GM23338 (cell line): ENCODE measurements around the gene SMARCE1. TPM values are rescaled to one million over a fixed set of nuclear protein-coding genes. Genes with fewer than 3 reads are reported as not detected.

ENCODE experiments used
- ATAC-seq: fragments of 200-7000 bp; cut with Tn5 transposase; 3 replicates; pipeline ENCODE4 v1.9.1; 2020
- DNase-seq: peaks from one replicate; pipeline ENCODE4 v3.0.0-alpha.2; 2015; ENCODE audit warnings: low spot score
- H2AFZ ChIP-seq: fragments of 200-600 bp; sonication (generic); 2 replicates; pipeline ENCODE4 v1.8.0; 2016; ENCODE audit warnings: antibody characterized with exemption, mild to moderate bottlenecking, moderate library complexity
- H3F3A ChIP-seq: fragments of 200-600 bp; sonication (generic); replicated peaks from 2 replicates; pipeline ENCODE4 v1.8.0; 2017; ENCODE audit warnings: antibody characterized with exemption, mixed run types, low read depth
- H3K27ac ChIP-seq: fragments of 200-600 bp; sonication (generic); 2 replicates; pipeline ENCODE4 v1.6.1; 2016; ENCODE audit warnings: low read depth
- H3K27me3 ChIP-seq: fragments of 200-600 bp; sonication (generic); 2 replicates; pipeline ENCODE4 v1.8.0; 2016; ENCODE audit warnings: mild to moderate bottlenecking, mixed run types, moderate library complexity; ENCODE audit not compliant: insufficient read depth
- H3K36me3 ChIP-seq: fragments of 200-600 bp; sonication (generic); 2 replicates; pipeline ENCODE4 v1.8.0; 2016; ENCODE audit warnings: mild to moderate bottlenecking; ENCODE audit not compliant: insufficient read depth
- H3K4me1 ChIP-seq: fragments of 200-600 bp; sonication (generic); 2 replicates; pipeline ENCODE4 v1.8.0; 2016; ENCODE audit warnings: mild to moderate bottlenecking, moderate library complexity; ENCODE audit not compliant: insufficient read depth
- H3K4me2 ChIP-seq: fragments of 200-600 bp; sonication (generic); 2 replicates; pipeline ENCODE4 v1.7.1; 2017; ENCODE audit warnings: mixed run types
- H3K4me3 ChIP-seq: fragments of 200-600 bp; sonication (generic); 2 replicates; pipeline ENCODE4 v1.6.1; 2016; ENCODE audit warnings: mixed run types
- H3K79me2 ChIP-seq: fragments of 200-600 bp; sonication (generic); replicated peaks from 2 replicates; pipeline ENCODE4 v1.8.0; 2017; ENCODE audit warnings: mild to moderate bottlenecking; ENCODE audit not compliant: insufficient read depth
- H3K9me2 ChIP-seq: fragments of 200-600 bp; sonication (generic); 2 replicates; pipeline ENCODE4 v1.8.0; 2017; ENCODE audit not compliant: insufficient read depth
- H4K20me1 ChIP-seq: fragments of 200-600 bp; sonication (generic); replicated peaks from 2 replicates; pipeline ENCODE4 v1.8.0; 2017; ENCODE audit warnings: mild to moderate bottlenecking; ENCODE audit not compliant: insufficient read depth
- H3K27ac Mint-ChIP-seq: 2 replicates; pipeline ENCODE4 v1.8.0; 2020; ENCODE audit warnings: inconsistent platforms, mild to moderate bottlenecking, moderate library complexity, mixed read lengths
- H3K27me3 Mint-ChIP-seq: 3 replicates; pipeline ENCODE4 v1.8.0; 2022; ENCODE audit warnings: low read depth, mild to moderate bottlenecking, moderate library complexity, mixed read lengths, inconsistent platforms; ENCODE audit not compliant: insufficient read depth, poor library complexity
- H3K36me3 Mint-ChIP-seq: 3 replicates; pipeline ENCODE4 v1.8.0; 2021; ENCODE audit warnings: low read depth, mild to moderate bottlenecking, inconsistent platforms, moderate library complexity, mixed read lengths
- H3K4me1 Mint-ChIP-seq: 3 replicates; pipeline ENCODE4 v1.8.0; 2020; ENCODE audit warnings: mild to moderate bottlenecking, inconsistent platforms, mixed read lengths
- H3K4me3 Mint-ChIP-seq: 3 replicates; pipeline ENCODE4 v1.8.0; 2021; ENCODE audit warnings: moderate library complexity, mild to moderate bottlenecking, inconsistent platforms, mixed read lengths
- H3K9me3 Mint-ChIP-seq: 3 replicates; pipeline ENCODE4 v1.8.0; 2020; ENCODE audit warnings: moderate library complexity, mild to moderate bottlenecking, inconsistent platforms, mixed read lengths
- CREB1 ChIP-seq: fragments of 250-450 bp; sonication (Bioruptor Pico); IDR thresholded peaks from 2 replicates; pipeline ENCODE4 v1.5.0; 2020; ENCODE audit warnings: low read depth, mild to moderate bottlenecking, moderate library complexity
- EZH2 ChIP-seq: fragments of 200-600 bp; sonication (generic); IDR thresholded peaks from one replicate; pipeline ENCODE4 v1.8.0; 2017; ENCODE audit warnings: antibody characterized with exemption, mild to moderate bottlenecking, low read depth; ENCODE audit not compliant: unreplicated experiment
- EZH2phosphoT487 ChIP-seq: fragments of 200-600 bp; sonication (generic); IDR thresholded peaks from one replicate; pipeline ENCODE4 v1.8.1; 2018; ENCODE audit warnings: antibody characterized with exemption; ENCODE audit not compliant: unreplicated experiment
- JUNB ChIP-seq: IDR thresholded peaks from one replicate; pipeline ENCODE4 v1.6.1; 2016; ENCODE audit warnings: antibody characterized with exemption; ENCODE audit not compliant: unreplicated experiment
- NANOG ChIP-seq: IDR thresholded peaks from 2 replicates; pipeline ENCODE4 v1.6.1; 2016; ENCODE audit warnings: antibody characterized with exemption, borderline replicate concordance
- POLR2AphosphoS5 ChIP-seq: IDR thresholded peaks from 2 replicates; pipeline ENCODE4 v1.6.1; 2016; ENCODE audit warnings: antibody characterized with exemption, low read depth
- STAT1 ChIP-seq: IDR thresholded peaks from one replicate; pipeline ENCODE4 v1.6.1; 2016; ENCODE audit warnings: antibody characterized with exemption; ENCODE audit not compliant: unreplicated experiment
- ZNF114 ChIP-seq: fragments of 250-450 bp; sonication (Bioruptor Pico); IDR thresholded peaks from 2 replicates; pipeline ENCODE4 v1.5.0; 2020; ENCODE audit warnings: mild to moderate bottlenecking, moderate library complexity
- ZNF331 ChIP-seq: fragments of 250-450 bp; sonication (Bioruptor Pico); IDR thresholded peaks from 2 replicates; pipeline ENCODE4 v1.5.0; 2020; ENCODE audit warnings: low read depth, mild to moderate bottlenecking, moderate library complexity
- polyA plus RNA-seq: library from polyadenylated mRNA; unstranded; fragments of >200 nt; fragmentation: Nextera tagmentation; extraction: Ambion mirVana; gene quantifications from 2 replicates; pipeline ENCODE4 v1.2.1, GENCODE V29; 2016
- total RNA-seq: library from RNA; depleted of rRNA; stranded (reverse); fragments of >200 nt; shearing (Covaris generic); gene quantifications from 2 replicates; pipeline ENCODE4 v1.2.3, GENCODE V29; 2014
- TF ChIP-seq, protein P1 (sequence below), 2 experiments: fragments of 200-600 bp in 1 of 2; sonication (generic) in 1 of 2; conservative IDR thresholded peaks; 2 replicates each; pipeline versions ENCODE4 v1.5.1 to v1.6.1; 2016 to 2017; ENCODE audit warnings: antibody characterized with exemption in 2 of 2, low read depth in 2 of 2, mild to moderate bottlenecking in 2 of 2, moderate library complexity in 1 of 2
- TF ChIP-seq, protein P2 (sequence below): fragments of 250-450 bp; sonication (Bioruptor Pico); IDR thresholded peaks from 2 replicates; pipeline ENCODE4 v1.5.0; 2020; ENCODE audit warnings: mild to moderate bottlenecking, moderate library complexity
- TF ChIP-seq, protein P3 (sequence below): IDR thresholded peaks from one replicate; pipeline ENCODE4 v1.6.1; 2018; ENCODE audit warnings: antibody characterized with exemption; ENCODE audit not compliant: unreplicated experiment
- TF ChIP-seq, protein P4 (sequence below): IDR thresholded peaks from 2 replicates; pipeline ENCODE4 v1.6.1; 2016; ENCODE audit warnings: antibody characterized with exemption

Gene SMARCE1
- total and polyA plus RNA-seq, 2 experiments from 2014 or later, result 101 to 258 TPM

DNA sequence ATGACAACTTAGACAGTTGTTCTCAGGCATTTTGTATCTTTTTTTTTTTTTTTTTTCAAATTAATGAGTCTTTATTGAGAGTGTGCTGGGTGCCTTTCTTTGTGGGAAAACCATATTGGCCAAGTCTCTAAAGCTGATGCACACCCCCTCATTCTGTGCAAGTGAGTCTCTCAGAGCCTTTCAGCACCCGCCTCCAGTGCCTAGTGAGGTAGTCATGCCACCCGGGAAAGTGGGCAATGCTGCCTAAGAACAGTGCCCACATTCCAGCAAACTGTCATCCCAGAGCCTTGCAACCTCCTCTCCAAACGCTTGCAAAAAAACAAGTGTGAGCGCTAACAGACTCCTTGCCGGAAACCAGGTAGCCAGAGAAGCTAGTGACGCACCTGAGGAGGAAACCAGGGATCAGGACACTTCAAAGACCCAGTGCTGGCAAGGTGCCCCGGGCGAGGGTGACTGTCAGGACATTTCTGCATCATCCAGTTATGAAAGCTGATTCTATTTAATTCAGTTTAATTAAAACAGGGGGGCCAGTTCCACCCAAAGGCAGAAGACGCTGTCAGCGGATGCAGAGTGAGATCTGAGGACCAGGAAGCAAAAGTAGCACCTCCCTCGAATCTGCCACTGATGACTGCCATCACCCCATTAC lies 34.9 kb downstream of the SMARCE1 start:
- peaks cover 5% of the 10 kb centered on the region; the same call in 1 of the 2 replicates for H3K4me1 ChIP-seq
- no peak overlapping the region for H3K4me2 ChIP-seq
- H2AFZ ChIP-seq, result no peak overlapping the region
- no peaks in the 10 kb centered on the region for H3F3A ChIP-seq
- peaks cover 3% of the 10 kb centered on the region for H3K27me3 Mint-ChIP-seq
- no peak overlapping the region for H3K27ac ChIP-seq
- H3K9me3 Mint-ChIP-seq, result no peaks in the 10 kb centered on the region; the same call in 2 of the 3 replicates
- no peak for DNase-seq
- H3K27me3 ChIP-seq, result no peaks in the 10 kb centered on the region
- ATAC-seq, result no peak
- H3K4me3 Mint-ChIP-seq, result no peak overlapping the region
- H3K9me2 ChIP-seq, result no peaks in the 10 kb centered on the region
- H4K20me1 ChIP-seq, result no peaks in the 10 kb centered on the region
- no peak overlapping the region for H3K27ac Mint-ChIP-seq
- TF ChIP-seq STAT1 (no peak), ZNF331 (CRISPR knock-in tag) (no peak), ZNF114 (CRISPR knock-in tag) (no peak), EZH2 (no peak), JUNB (no peak), POLR2AphosphoS5 (no peak), CREB1 (CRISPR knock-in tag) (no peak), EZH2phosphoT487 (no peak), NANOG (no peak)
- TF ChIP-seq, protein P1, sequence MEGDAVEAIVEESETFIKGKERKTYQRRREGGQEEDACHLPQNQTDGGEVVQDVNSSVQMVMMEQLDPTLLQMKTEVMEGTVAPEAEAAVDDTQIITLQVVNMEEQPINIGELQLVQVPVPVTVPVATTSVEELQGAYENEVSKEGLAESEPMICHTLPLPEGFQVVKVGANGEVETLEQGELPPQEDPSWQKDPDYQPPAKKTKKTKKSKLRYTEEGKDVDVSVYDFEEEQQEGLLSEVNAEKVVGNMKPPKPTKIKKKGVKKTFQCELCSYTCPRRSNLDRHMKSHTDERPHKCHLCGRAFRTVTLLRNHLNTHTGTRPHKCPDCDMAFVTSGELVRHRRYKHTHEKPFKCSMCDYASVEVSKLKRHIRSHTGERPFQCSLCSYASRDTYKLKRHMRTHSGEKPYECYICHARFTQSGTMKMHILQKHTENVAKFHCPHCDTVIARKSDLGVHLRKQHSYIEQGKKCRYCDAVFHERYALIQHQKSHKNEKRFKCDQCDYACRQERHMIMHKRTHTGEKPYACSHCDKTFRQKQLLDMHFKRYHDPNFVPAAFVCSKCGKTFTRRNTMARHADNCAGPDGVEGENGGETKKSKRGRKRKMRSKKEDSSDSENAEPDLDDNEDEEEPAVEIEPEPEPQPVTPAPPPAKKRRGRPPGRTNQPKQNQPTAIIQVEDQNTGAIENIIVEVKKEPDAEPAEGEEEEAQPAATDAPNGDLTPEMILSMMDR (conservative IDR thresholded peaks at IDR 0.05; ENCODE audit: low read depth in 2 of 2), result no peak
- TF ChIP-seq, protein P2, sequence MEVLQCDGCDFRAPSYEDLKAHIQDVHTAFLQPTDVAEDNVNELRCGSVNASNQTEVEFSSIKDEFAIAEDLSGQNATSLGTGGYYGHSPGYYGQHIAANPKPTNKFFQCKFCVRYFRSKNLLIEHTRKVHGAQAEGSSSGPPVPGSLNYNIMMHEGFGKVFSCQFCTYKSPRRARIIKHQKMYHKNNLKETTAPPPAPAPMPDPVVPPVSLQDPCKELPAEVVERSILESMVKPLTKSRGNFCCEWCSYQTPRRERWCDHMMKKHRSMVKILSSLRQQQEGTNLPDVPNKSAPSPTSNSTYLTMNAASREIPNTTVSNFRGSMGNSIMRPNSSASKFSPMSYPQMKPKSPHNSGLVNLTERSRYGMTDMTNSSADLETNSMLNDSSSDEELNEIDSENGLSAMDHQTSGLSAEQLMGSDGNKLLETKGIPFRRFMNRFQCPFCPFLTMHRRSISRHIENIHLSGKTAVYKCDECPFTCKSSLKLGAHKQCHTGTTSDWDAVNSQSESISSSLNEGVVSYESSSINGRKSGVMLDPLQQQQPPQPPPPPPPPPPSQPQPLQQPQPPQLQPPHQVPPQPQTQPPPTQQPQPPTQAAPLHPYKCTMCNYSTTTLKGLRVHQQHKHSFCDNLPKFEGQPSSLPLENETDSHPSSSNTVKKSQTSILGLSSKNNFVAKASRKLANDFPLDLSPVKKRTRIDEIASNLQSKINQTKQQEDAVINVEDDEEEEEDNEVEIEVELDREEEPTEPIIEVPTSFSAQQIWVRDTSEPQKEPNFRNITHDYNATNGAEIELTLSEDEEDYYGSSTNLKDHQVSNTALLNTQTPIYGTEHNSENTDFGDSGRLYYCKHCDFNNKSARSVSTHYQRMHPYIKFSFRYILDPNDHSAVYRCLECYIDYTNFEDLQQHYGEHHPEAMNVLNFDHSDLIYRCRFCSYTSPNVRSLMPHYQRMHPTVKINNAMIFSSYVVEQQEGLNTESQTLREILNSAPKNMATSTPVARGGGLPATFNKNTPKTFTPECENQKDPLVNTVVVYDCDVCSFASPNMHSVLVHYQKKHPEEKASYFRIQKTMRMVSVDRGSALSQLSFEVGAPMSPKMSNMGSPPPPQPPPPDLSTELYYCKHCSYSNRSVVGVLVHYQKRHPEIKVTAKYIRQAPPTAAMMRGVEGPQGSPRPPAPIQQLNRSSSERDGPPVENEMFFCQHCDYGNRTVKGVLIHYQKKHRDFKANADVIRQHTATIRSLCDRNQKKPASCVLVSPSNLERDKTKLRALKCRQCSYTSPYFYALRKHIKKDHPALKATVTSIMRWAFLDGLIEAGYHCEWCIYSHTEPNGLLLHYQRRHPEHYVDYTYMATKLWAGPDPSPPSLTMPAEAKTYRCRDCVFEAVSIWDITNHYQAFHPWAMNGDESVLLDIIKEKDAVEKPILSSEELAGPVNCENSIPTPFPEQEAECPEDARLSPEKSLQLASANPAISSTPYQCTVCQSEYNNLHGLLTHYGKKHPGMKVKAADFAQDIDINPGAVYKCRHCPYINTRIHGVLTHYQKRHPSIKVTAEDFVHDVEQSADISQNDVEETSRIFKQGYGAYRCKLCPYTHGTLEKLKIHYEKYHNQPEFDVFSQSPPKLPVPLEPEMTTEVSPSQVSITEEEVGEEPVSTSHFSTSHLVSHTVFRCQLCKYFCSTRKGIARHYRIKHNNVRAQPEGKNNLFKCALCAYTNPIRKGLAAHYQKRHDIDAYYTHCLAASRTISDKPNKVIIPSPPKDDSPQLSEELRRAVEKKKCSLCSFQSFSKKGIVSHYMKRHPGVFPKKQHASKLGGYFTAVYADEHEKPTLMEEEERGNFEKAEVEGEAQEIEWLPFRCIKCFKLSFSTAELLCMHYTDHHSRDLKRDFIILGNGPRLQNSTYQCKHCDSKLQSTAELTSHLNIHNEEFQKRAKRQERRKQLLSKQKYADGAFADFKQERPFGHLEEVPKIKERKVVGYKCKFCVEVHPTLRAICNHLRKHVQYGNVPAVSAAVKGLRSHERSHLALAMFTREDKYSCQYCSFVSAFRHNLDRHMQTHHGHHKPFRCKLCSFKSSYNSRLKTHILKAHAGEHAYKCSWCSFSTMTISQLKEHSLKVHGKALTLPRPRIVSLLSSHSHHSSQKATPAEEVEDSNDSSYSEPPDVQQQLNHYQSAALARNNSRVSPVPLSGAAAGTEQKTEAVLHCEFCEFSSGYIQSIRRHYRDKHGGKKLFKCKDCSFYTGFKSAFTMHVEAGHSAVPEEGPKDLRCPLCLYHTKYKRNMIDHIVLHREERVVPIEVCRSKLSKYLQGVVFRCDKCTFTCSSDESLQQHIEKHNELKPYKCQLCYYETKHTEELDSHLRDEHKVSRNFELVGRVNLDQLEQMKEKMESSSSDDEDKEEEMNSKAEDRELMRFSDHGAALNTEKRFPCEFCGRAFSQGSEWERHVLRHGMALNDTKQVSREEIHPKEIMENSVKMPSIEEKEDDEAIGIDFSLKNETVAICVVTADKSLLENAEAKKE (CRISPR knock-in tag), result no peak
- TF ChIP-seq, protein P3, sequence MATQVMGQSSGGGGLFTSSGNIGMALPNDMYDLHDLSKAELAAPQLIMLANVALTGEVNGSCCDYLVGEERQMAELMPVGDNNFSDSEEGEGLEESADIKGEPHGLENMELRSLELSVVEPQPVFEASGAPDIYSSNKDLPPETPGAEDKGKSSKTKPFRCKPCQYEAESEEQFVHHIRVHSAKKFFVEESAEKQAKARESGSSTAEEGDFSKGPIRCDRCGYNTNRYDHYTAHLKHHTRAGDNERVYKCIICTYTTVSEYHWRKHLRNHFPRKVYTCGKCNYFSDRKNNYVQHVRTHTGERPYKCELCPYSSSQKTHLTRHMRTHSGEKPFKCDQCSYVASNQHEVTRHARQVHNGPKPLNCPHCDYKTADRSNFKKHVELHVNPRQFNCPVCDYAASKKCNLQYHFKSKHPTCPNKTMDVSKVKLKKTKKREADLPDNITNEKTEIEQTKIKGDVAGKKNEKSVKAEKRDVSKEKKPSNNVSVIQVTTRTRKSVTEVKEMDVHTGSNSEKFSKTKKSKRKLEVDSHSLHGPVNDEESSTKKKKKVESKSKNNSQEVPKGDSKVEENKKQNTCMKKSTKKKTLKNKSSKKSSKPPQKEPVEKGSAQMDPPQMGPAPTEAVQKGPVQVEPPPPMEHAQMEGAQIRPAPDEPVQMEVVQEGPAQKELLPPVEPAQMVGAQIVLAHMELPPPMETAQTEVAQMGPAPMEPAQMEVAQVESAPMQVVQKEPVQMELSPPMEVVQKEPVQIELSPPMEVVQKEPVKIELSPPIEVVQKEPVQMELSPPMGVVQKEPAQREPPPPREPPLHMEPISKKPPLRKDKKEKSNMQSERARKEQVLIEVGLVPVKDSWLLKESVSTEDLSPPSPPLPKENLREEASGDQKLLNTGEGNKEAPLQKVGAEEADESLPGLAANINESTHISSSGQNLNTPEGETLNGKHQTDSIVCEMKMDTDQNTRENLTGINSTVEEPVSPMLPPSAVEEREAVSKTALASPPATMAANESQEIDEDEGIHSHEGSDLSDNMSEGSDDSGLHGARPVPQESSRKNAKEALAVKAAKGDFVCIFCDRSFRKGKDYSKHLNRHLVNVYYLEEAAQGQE, result no peak
- TF ChIP-seq, protein P4, sequence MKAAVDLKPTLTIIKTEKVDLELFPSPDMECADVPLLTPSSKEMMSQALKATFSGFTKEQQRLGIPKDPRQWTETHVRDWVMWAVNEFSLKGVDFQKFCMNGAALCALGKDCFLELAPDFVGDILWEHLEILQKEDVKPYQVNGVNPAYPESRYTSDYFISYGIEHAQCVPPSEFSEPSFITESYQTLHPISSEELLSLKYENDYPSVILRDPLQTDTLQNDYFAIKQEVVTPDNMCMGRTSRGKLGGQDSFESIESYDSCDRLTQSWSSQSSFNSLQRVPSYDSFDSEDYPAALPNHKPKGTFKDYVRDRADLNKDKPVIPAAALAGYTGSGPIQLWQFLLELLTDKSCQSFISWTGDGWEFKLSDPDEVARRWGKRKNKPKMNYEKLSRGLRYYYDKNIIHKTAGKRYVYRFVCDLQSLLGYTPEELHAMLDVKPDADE, result no peak
- no peaks in the 10 kb centered on the region for H3K79me2 ChIP-seq
- no peaks in the 10 kb centered on the region for H3K36me3 ChIP-seq
- peaks cover 15% of the 10 kb centered on the region for H3K4me1 Mint-ChIP-seq
- H3K4me3 ChIP-seq, result no peak overlapping the region
- no peaks in the 10 kb centered on the region for H3K36me3 Mint-ChIP-seq
